GM19099 (cell line): ENCODE data around the gene COQ2.

Source experiments
- POLR2A ChIP-seq: IDR thresholded peaks from 3 replicates; pipeline ENCODE4 v1.6.1; 2011; ENCODE audit warnings: low read depth; ENCODE audit not compliant: insufficient read length; ENCODE audit errors: extremely low read depth

Gene COQ2

DNA sequence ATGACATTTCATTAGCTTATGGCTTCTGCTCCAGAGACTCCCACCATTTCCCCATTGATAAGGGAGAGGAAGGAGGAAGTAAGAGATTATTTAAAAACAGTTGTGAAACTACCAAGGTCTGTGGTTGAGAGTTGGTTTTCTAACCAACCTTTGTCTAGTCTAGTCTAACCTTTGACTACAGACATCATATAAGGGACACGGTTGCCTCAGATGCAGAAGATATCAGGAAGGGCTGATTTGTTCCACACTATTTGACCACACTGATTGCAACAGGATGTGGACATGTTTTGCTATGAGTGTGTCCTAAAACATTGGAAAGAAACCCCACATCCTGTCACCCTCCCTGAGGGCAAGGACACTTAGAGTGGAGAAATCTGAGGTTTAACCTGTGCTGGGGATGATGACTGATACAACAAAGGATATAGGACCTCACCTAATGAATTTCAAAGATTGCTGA is 53.0 kb downstream of the COQ2 start:
- TF ChIP-seq POLR2A = no peak

DNA sequence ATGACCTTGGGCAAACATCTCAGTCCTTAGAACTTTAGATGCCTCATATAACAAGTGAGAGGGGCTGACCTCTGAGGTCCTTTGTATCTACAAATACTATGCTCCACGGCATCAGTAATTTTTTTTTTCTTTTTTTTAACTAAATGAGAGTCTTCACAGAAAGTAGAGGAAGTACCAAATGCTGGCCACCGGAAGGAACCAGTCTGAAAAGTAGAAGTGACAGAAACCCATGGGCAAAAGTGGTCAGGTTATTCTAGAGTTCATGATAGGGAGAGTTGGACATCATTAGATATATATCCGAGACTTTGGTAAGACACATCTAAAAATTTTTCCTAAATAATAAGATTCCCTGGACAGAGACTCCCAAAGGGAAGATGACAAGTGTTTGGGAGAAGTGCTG is 53.7 kb downstream of the COQ2 start:
- TF ChIP-seq POLR2A = no peak

DNA sequence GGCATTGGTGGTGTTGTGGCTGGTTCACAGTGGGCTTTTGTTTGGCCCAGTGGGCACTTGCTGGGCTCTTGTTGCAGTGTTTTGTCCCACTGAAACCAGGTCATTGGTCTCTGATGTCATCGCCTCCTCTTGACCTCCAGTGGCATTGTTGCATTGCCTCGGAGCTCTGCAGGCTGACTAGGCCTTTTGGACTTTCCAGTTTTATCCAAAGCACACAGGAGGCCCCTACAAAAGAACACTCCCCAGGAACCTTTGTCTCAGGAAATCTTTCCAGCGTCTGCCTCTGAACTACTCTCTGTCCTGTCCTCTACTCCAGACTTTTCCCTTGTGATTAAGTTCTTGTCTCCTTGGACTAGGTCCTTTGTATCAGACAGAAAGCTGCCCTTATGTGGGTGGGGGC is 54.8 kb downstream of the COQ2 start:
- no peak for TF ChIP-seq POLR2A

DNA sequence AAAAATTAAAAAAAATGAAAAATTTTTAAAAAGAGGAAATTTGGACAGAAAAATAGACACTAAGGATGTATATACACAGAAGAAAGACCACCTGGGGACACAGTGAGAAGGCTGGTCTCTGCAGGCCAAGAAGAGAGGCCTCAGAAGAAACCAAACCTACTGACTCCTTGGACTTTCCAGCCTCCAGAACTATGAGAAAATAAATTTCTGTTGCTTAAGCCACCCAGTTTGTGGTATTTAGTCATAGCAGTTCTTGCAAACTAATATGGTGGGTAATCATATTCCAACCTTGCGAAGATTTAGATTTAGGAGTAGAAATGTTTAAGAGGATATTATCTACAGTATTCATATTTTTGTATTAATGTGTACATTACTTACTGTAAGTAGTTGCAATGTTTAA is 56.4 kb downstream of the COQ2 start:
- no peak for TF ChIP-seq POLR2A

DNA sequence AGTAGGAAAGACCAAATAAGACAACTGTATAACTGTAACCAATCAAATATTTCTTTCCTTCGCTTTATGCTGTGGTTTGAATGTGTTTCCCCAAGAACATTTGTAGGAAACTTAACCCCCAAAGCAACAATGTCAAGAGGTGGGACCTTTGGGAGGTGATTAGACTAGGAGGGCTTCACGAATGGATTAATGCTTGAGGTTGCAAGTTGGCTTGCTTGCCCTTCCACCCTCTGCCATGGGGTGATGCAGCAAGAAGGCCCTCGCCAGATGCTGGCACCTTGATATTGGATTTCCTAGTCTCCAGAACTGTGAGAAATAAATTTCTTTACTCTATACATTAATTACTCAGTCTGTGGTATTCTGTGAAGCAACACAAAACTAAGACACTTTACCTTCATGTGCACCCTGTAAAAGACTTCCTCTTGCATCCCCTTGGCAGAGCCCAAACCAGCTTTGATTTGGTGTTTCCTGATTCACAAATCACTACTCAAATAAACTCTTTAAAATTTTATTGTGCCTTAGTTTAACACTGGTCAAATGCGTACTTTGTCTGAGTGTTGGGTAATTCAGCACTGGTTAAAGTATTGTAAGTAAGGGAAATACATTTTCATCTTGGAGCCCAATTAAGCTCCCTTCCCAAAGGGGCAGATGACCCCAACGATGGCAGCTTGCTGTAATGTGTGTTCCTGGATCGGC is 59.9 kb downstream of the COQ2 start:
- no peak for TF ChIP-seq POLR2A

GRCh38 chr4:83223781-83224180 is 60.8 kb downstream of the COQ2 start:
- TF ChIP-seq POLR2A = no peak

- TF ChIP-seq POLR2A = peak; percentile 28
Measured at GRCh38 chr4:83221897-83222441, 62.6 kb downstream of the COQ2 start.

- TF ChIP-seq POLR2A = peak; percentile 48
Measured at GRCh38 chr4:83219344-83220331, 65.0 kb downstream of the COQ2 start.

DNA sequence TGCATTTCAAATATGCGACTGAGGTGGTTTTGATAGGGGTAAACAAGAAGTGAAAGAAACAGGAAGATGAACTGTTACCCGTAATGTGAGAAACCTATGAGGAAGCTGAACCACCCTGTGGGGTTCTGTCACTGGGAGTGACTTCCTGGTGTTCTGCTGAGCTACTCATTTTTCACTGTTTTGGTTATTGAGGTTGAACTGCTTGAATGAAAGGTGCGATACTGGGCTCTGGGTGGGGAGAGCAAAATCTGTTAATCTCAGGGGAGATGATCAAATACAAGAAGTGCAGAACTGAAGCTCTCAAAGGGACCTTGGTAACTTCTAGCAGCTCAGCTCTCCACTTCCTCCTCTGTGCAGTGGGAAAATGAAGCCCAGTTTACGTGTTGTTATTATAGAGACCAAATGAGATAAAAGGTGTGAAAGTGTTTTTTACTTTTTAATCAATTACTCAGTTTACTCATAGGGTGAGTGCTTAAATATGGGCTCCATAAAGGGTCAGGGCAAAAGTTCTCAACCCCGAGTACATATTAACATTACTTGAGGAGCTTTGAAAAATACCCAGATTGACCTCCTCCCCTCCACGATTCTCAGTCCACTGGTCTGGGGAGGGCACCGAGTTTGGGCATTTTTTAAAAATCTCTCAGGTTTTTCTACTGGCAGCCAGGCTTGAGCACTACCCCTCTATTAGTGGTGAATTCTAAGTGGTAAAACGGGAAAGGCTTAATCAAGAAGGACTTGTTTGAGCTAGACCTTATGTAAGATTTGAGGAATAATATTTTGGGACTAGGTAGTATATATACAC is 66.7 kb downstream of the COQ2 start:
- peak; percentile 34 for TF ChIP-seq POLR2A

DNA sequence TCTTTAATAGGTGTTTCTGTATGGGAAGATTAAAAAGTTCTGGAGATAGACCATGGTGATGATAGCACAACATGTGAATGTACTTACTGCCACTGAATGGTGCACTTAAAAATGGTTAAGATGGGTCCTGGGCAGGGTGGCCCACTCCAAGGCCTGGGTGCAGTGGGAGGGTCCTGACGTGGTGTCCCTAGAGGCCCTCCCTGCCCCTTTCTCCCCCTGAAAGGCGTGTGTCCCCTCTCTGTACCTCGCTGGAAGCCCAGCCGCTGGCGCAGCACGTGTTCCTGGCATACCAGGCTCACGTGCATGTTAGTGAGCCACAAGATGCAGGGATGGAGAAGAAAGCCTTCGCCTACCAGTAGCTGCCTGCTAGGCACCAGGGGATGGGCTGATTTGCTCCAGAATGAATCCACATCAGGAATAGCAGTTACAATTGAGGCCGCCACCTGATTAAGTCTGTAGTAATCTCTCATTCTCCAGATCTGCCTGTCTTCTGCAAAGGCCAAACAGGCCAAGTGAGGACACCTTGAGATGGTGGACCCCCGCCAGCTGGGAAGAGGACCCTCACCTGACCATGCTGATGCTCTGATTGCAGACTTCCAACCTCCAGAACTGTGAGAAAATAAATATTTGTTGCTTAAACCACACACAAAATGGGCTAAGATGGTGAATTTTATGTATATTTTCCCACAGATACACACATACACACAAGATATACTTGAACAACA is 67.5 kb downstream of the COQ2 start:
- no peak for TF ChIP-seq POLR2A

GRCh38 chr4:83214079-83214478 is 70.5 kb downstream of the COQ2 start:
- TF ChIP-seq POLR2A = no peak
